Vagina (tissue), 2 donors: ENCODE measurements around the gene NCBP3.
"Not testable (repeated sequence)": the region's sequence is repeated elsewhere in the genome, so short reads cannot be mapped to it uniquely, and the experiment has no call there.

Experiments used
- CTCF ChIP-seq, 3 experiments: fragments of 450-650 bp in 2 of 3; fragments of 200-600 bp in 1 of 3; sonication (generic) in 1 of 3; IDR thresholded peaks; one replicate each; pipeline ENCODE4 v1.5.1; 2017 to 2019; ENCODE audit warnings: antibody characterized with exemption in 3 of 3, mild to moderate bottlenecking in 2 of 3, moderate library complexity in 2 of 3
- POLR2A ChIP-seq, 2 donors: fragments of 450-650 bp; IDR thresholded peaks; one replicate each; pipeline ENCODE4 v1.6.1; 2017; ENCODE audit warnings: antibody characterized with exemption in 2 of 2, mild to moderate bottlenecking in 2 of 2, moderate library complexity in 2 of 2
- POLR2AphosphoS5 ChIP-seq, 2 donors: sonication (generic); formaldehyde crosslinking; IDR thresholded peaks; one replicate each; pipeline ENCODE4 v1.9.0; 2017; ENCODE audit warnings: antibody characterized with exemption in 2 of 2, mild to moderate bottlenecking in 2 of 2, low read depth in 1 of 2; ENCODE audit not compliant: insufficient read depth in 1 of 2

- not testable (repeated sequence) for TF ChIP-seq CTCF (IDR thresholded peaks at IDR 0.05); POLR2AphosphoS5 (IDR thresholded peaks at IDR 0.05; ENCODE audit: insufficient read depth in 1 of 2, low read depth in 1 of 2); POLR2A (IDR thresholded peaks at IDR 0.05)
These were observed 51.9 kb downstream of the NCBP3 start for GRCh38 chr17:3794152-3794551.
